ENCODE measurements around the gene PTX3. TPM values are rescaled to one million over a fixed set of nuclear protein-coding genes. Genes with fewer than 3 reads are reported as not detected.

Gene PTX3
- total RNA-seq, 1 experiment from 2014 or later: 0.99 TPM

- DNase-seq (ENCODE audit: low spot score): peak; percentile 69
Measured at GRCh38 chr3:157475921-157476414, 39.3 kb downstream of the PTX3 start.

GRCh38 chr3:157477441-157477840, 40.8 kb downstream of the PTX3 start:
- DNase-seq (ENCODE audit: low spot score): no peak

GRCh38 chr3:157479464-157480243, 43.0 kb downstream of the PTX3 start:
- DNase-seq (ENCODE audit: low spot score): no peak

GRCh38 chr3:157487339-157487738, 50.7 kb downstream of the PTX3 start:
- no peak for DNase-seq (ENCODE audit: low spot score)

- no peak for DNase-seq (ENCODE audit: low spot score)
Measured at GRCh38 chr3:157488144-157488543, 51.5 kb downstream of the PTX3 start.

GRCh38 chr3:157491136-157491535, 54.5 kb downstream of the PTX3 start:
- no peak for DNase-seq (ENCODE audit: low spot score)

Other genes with a start within 250 kb of the PTX3 start
- gene VEPH1, start 66.6 kb downstream of the PTX3 start, total RNA-seq (2014; rRNA removed; shearing (Covaris generic)): 0.75 and 8.9 TPM in 2 replicates

Measured in H4 (cell line).